HepG2 (cell line): ENCODE data around the gene PEX10. TPM values are rescaled to one million over a fixed set of nuclear protein-coding genes. Genes with fewer than 3 reads are reported as not detected.

Source experiments
- ETV6 ChIP-seq: sonication (generic); formaldehyde crosslinking; conservative IDR thresholded peaks from 2 replicates; pipeline ENCODE4 v1.4.0; 2020; ENCODE audit warnings: missing genetic modification reagents
- FUBP1 ChIP-seq: sonication (generic); formaldehyde crosslinking; IDR thresholded peaks from 2 replicates; pipeline ENCODE4 v1.5.1; 2020; ENCODE audit warnings: missing genetic modification reagents, mild to moderate bottlenecking, borderline replicate concordance
- HNRNPK ChIP-seq: fragments of 200-400 bp; formaldehyde crosslinking; IDR thresholded peaks from 2 replicates; pipeline ENCODE4 v1.6.1; 2018; ENCODE audit warnings: low read length, low read depth, moderate library complexity, mild to moderate bottlenecking; ENCODE audit not compliant: poor library complexity, severe bottlenecking
- HNRNPLL ChIP-seq: fragments of 200-400 bp; formaldehyde crosslinking; IDR thresholded peaks from 2 replicates; pipeline ENCODE4 v1.6.1; 2017; ENCODE audit warnings: mild to moderate bottlenecking, low read depth, low read length; ENCODE audit not compliant: poor library complexity, severe bottlenecking
- KDM5A ChIP-seq: fragments of 200-600 bp; sonication (generic); IDR thresholded peaks from 2 replicates; pipeline ENCODE4 v1.7.0; 2018; ENCODE audit warnings: antibody characterized with exemption, mild to moderate bottlenecking, low read length, borderline replicate concordance
- PAX8 ChIP-seq: sonication (generic); formaldehyde crosslinking; IDR thresholded peaks from 2 replicates; pipeline ENCODE4 v1.8.0; 2022; ENCODE audit warnings: mild to moderate bottlenecking, missing genetic modification reagents, borderline replicate concordance
- SALL2 ChIP-seq: sonication (generic); formaldehyde crosslinking; IDR thresholded peaks from 2 replicates; pipeline ENCODE4 v1.8.1; 2023; ENCODE audit warnings: mild to moderate bottlenecking, missing genetic modification reagents, inconsistent platforms
- SAP130 ChIP-seq: IDR thresholded peaks from 2 replicates; pipeline ENCODE4 v1.6.1; 2016; ENCODE audit warnings: low read depth
- SRF ChIP-seq: IDR thresholded peaks from 2 replicates; pipeline ENCODE4 v1.6.1; 2011; ENCODE audit warnings: mild to moderate bottlenecking, low read depth, low read length, moderate library complexity
- TBX3 ChIP-seq: fragments of 450-650 bp; IDR thresholded peaks from 2 replicates; pipeline ENCODE4 v1.6.1; 2017; ENCODE audit warnings: antibody characterized with exemption, mild to moderate bottlenecking, inconsistent platforms, borderline replicate concordance
- ZNF225 ChIP-seq: sonication (generic); formaldehyde crosslinking; IDR thresholded peaks from 2 replicates; pipeline ENCODE4 v1.4.0; 2020; ENCODE audit warnings: mild to moderate bottlenecking, missing genetic modification reagents
- ZNF318 ChIP-seq: sonication (generic); formaldehyde crosslinking; IDR thresholded peaks from 2 replicates; pipeline ENCODE4 v1.4.0; 2020; ENCODE audit warnings: mild to moderate bottlenecking, missing genetic modification reagents
- polyA plus RNA-seq, 8 experiments: library from polyadenylated mRNA; depleted of rRNA in 3 of 8; stranded (reverse) in 7 of 8; unstranded in 1 of 8; fragments of >200 nt; fragmentation: Illumina TruSeq in 4 of 8; extraction: Trizol in 4 of 8; gene quantifications; 2 replicates each; pipeline versions ENCODE4 v1.2.1 to v1.2.3, GENCODE V29; 2011 to 2016; ENCODE audit warnings: low read depth in 4 of 8, missing spikeins in 1 of 8, mixed read lengths in 1 of 8; ENCODE audit not compliant: insufficient read depth in 1 of 8
- total RNA-seq, 5 experiments: library from RNA; depleted of rRNA; stranded (reverse); fragments of >200 nt; fragmentation: Illumina TruSeq; extraction: Trizol; gene quantifications; 2 replicates each; pipeline ENCODE4 v1.2.3, GENCODE V29; 2016; ENCODE audit warnings: low read depth in 1 of 5
- TF ChIP-seq, protein P1 (sequence below): sonication (generic); formaldehyde crosslinking; IDR thresholded peaks from 2 replicates; pipeline ENCODE4 v1.8.1; 2023; ENCODE audit warnings: mild to moderate bottlenecking, missing genetic modification reagents
- TF ChIP-seq, protein P2 (sequence below): sonication (generic); formaldehyde crosslinking; IDR thresholded peaks from 2 replicates; pipeline ENCODE4 v1.5.1; 2020; ENCODE audit warnings: missing genetic modification reagents, mild to moderate bottlenecking, borderline replicate concordance

Gene PEX10
- total and polyA plus RNA-seq, 2 of the 13 experiments (the other 11 are each of a cell fraction or from before 2014, with no cell fraction given) = 16.1 to 39.6 TPM

DNA sequence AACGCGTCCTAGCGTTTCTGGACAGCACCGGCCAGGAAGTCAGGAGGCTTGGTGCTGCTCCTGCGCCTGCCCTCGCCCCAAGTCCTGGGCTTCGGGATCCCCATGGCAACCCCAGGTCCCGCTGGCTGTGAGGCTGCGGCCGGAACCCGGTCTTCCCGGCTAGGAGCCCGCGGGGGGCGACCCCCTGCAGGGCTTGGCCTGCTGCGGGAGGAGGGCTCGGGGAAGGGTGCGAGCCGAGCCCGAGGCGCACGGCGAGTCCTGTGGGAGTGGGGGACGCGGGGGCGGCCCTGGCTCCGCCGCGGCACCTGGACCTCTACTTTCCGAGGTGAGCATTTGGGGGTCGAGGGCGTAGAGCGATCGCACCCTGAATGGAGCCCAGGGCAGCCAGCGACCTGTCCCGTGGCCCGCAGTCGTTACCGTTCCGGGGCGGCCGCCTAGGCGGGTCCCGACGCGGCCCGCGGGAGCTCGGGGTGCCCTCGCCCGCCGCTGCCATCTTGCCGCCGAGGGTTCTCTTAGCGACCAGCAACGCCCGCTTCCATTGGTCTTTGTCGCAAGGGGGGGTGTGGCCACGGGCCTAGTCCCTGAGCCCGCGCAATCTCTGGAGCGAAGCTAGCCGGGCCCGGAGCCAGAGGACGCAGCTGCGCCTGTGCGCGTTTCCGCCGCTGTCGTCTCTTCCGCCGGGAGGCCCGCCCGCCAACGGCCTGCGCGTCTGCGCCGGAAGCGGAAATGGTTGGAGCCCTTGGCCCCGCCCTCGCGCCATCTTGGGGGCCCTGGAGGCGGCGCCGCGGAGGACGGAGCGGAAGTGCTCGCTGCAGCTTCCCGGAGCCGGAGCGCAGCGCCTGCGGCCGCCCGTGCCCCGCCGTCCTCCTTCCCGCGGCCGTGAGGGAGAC is 21.1 kb downstream of the PEX10 start, which contains the start of the genes MORN1 and RER1 (continued):
- peak; percentile 95 for TF ChIP-seq HNRNPLL
- no peak for TF ChIP-seq FUBP1 (CRISPR knock-in tag)
- no peak; the same call in 1 of the 2 replicates for TF ChIP-seq ZNF225 (CRISPR knock-in tag)
- TF ChIP-seq, protein P1, sequence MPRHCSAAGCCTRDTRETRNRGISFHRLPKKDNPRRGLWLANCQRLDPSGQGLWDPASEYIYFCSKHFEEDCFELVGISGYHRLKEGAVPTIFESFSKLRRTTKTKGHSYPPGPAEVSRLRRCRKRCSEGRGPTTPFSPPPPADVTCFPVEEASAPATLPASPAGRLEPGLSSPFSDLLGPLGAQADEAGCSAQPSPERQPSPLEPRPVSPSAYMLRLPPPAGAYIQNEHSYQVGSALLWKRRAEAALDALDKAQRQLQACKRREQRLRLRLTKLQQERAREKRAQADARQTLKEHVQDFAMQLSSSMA (CRISPR knock-in tag) = no peak
- TF ChIP-seq HNRNPK = peak; percentile 47
- peak; percentile 98 for TF ChIP-seq SAP130 (CRISPR knock-in tag)
- TF ChIP-seq SRF = peak; percentile 74; the same call in 1 of the 2 replicates
- TF ChIP-seq KDM5A = peak; percentile 74
- no peak for TF ChIP-seq TBX3
- 0 out of 2 replicates have a peak, but pooled peaks have one; percentile 32 for TF ChIP-seq SALL2 (CRISPR knock-in tag)
- TF ChIP-seq PAX8 (CRISPR knock-in tag) = no peak
- TF ChIP-seq, protein P2, sequence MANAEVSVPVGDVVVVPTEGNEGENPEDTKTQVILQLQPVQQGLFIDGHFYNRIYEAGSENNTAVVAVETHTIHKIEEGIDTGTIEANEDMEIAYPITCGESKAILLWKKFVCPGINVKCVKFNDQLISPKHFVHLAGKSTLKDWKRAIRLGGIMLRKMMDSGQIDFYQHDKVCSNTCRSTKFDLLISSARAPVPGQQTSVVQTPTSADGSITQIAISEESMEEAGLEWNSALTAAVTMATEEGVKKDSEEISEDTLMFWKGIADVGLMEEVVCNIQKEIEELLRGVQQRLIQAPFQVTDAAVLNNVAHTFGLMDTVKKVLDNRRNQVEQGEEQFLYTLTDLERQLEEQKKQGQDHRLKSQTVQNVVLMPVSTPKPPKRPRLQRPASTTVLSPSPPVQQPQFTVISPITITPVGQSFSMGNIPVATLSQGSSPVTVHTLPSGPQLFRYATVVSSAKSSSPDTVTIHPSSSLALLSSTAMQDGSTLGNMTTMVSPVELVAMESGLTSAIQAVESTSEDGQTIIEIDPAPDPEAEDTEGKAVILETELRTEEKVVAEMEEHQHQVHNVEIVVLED = peak; percentile 97
- no peak for TF ChIP-seq ZNF318 (CRISPR knock-in tag)
- TF ChIP-seq ETV6 (CRISPR knock-in tag) = peak; percentile 25; the same call in 1 of the 2 replicates
